MCF 10A (cell line): ENCODE measurements around the gene GNL3. TPM values are rescaled to one million over a fixed set of nuclear protein-coding genes. Genes with fewer than 3 reads are reported as not detected.

Experiments
- BruUV-seq: library from RNA; stranded (reverse); fragments of 400-500 nt; replicated peaks from 2 replicates; lab custom pipeline; 2021; lab: Mats Ljungman, UMichigan
- CTCF ChIA-PET: fragments of 300-600 bp; sonication (Branson Sonifier 250); formaldehyde crosslinking; extraction: SDS; loops from one replicate; lab custom pipeline; 2021; ENCODE audit warnings: antibody characterized with exemption, inconsistent platforms; lab: Yijun Ruan, JAX
- POLR2A ChIA-PET: fragments of 300-600, 350-650 bp; sonication (Branson Sonifier 250); formaldehyde crosslinking; extraction: SDS; loops from one replicate; lab custom pipeline; 2020; ENCODE audit warnings: antibody characterized with exemption, inconsistent platforms; lab: Yijun Ruan, JAX
- DNase-seq: peaks from one replicate; pipeline ENCODE4 v3.0.0-alpha.2; 2018; ENCODE audit not compliant: unreplicated experiment
- H3K27ac Mint-ChIP-seq: one replicate; pipeline ENCODE4 v1.8.0; 2022; ENCODE audit warnings: mild to moderate bottlenecking, low read depth, mixed read lengths; ENCODE audit not compliant: unreplicated experiment
- H3K27me3 Mint-ChIP-seq: one replicate; pipeline ENCODE4 v1.8.0; 2022; ENCODE audit warnings: mixed read lengths; ENCODE audit not compliant: insufficient read depth, unreplicated experiment
- H3K36me3 Mint-ChIP-seq: one replicate; pipeline ENCODE4 v1.8.0; 2022; ENCODE audit warnings: mild to moderate bottlenecking, moderate library complexity, mixed read lengths; ENCODE audit not compliant: insufficient read depth, unreplicated experiment
- H3K4me1 Mint-ChIP-seq: one replicate; pipeline ENCODE4 v1.8.0; 2022; ENCODE audit warnings: mixed read lengths; ENCODE audit not compliant: insufficient read depth, unreplicated experiment
- H3K4me3 Mint-ChIP-seq: one replicate; pipeline ENCODE4 v1.8.0; 2022; ENCODE audit warnings: mild to moderate bottlenecking, moderate library complexity, mixed read lengths; ENCODE audit not compliant: unreplicated experiment
- H3K9me3 Mint-ChIP-seq: one replicate; pipeline ENCODE4 v1.8.0; 2022; ENCODE audit warnings: mixed read lengths; ENCODE audit not compliant: unreplicated experiment
- intact Hi-C: fragments of 100-400 bp; cut with micrococcal nuclease; formaldehyde crosslinking; loops from 2 replicates; pipeline ENCODE4 v1.14.1; 2022
- total RNA-seq: library from RNA; stranded (reverse); gene quantifications from 2 replicates; pipeline ENCODE4 v1.2.3, GENCODE V29; 2022
- TF ChIP-seq, protein P1 (sequence below): fragments of 200-600 bp; IDR thresholded peaks from one replicate; pipeline ENCODE4 v1.8.0; 2022; ENCODE audit warnings: antibody characterized with exemption, mild to moderate bottlenecking; ENCODE audit not compliant: unreplicated experiment

Gene GNL3
- total RNA-seq, 1 experiment from 2014 or later: 200 TPM

DNA sequence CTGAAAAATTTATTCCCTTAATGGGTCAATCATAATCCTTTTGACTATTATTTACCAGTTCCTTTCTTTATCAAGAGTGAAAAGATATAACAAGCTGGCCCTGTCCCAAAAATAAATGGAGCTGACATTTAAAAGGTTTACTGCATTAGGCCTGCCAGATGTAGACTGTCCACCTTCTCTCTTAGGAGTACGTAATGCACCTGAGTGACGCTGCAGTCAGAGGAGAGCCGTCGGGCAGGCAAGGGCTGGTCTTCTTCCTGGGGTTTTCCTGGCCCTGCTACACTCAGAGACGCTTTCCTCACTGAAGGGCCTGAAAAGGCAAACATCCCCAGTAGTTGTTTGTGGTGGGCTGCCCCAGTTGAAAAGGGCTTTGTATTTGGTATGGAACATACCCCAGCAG is 57.3 kb downstream of the GNL3 start:
- H3K27me3 Mint-ChIP-seq: no peaks in the 10 kb centered on the region
- BruUV-seq: no TSS peak
- H3K4me3 Mint-ChIP-seq: no peak overlapping the region
- DNase-seq: no peak
- CTCF ChIA-PET: interaction anchor here (0.7 to 1.4 kb wide), 12 partner anchors 10 to 336 kb away, joined by 3 to 14 read pairs (median 3); no protein-coding TSS in a partner anchor
- POLR2A ChIA-PET: interaction anchor here (1.5 kb wide), 1 partner anchor 20 kb away, joined by 4 read pairs; no protein-coding TSS in a partner anchor
- peaks cover 89% of the 10 kb centered on the region for H3K36me3 Mint-ChIP-seq
- TF ChIP-seq, protein P1, sequence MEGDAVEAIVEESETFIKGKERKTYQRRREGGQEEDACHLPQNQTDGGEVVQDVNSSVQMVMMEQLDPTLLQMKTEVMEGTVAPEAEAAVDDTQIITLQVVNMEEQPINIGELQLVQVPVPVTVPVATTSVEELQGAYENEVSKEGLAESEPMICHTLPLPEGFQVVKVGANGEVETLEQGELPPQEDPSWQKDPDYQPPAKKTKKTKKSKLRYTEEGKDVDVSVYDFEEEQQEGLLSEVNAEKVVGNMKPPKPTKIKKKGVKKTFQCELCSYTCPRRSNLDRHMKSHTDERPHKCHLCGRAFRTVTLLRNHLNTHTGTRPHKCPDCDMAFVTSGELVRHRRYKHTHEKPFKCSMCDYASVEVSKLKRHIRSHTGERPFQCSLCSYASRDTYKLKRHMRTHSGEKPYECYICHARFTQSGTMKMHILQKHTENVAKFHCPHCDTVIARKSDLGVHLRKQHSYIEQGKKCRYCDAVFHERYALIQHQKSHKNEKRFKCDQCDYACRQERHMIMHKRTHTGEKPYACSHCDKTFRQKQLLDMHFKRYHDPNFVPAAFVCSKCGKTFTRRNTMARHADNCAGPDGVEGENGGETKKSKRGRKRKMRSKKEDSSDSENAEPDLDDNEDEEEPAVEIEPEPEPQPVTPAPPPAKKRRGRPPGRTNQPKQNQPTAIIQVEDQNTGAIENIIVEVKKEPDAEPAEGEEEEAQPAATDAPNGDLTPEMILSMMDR: no peak
- intact Hi-C loops: loop anchor here (2.0 kb wide), 1 partner anchor 78 kb away; no protein-coding TSS in a partner anchor
- H3K9me3 Mint-ChIP-seq: no peaks in the 10 kb centered on the region
- H3K27ac Mint-ChIP-seq: no peak overlapping the region
- no peaks in the 10 kb centered on the region for H3K4me1 Mint-ChIP-seq

GRCh38 chr3:52743721-52744120 is 57.9 kb downstream of the GNL3 start:
- no peak for DNase-seq
- Mint-ChIP-seq H3K27me3 (no peaks in the 10 kb centered on the region), H3K27ac (no peak overlapping the region), H3K9me3 (no peaks in the 10 kb centered on the region), H3K36me3 (peaks cover 89% of the 10 kb centered on the region), H3K4me1 (no peaks in the 10 kb centered on the region), H3K4me3 (no peak overlapping the region)
- intact Hi-C loops: loop anchor here (2.0 kb wide), 1 partner anchor 77 kb away; no protein-coding TSS in a partner anchor
- TF ChIP-seq, protein P1: no peak
- BruUV-seq: no TSS peak
- POLR2A ChIA-PET: interaction anchor here (1.5 kb wide), 1 partner anchor 21 kb away, joined by 4 read pairs; no protein-coding TSS in a partner anchor
- CTCF ChIA-PET: interaction anchor here (0.7 to 1.4 kb wide), 10 partner anchors 15 to 336 kb away, joined by 3 to 14 read pairs (median 3); no protein-coding TSS in a partner anchor

Other genes with a start within 250 kb of the GNL3 start
- 0.12 TPM in 1 of 2 replicates, not detected in the other for gene SEMA3G, start 240.9 kb upstream of the GNL3 start, total RNA-seq
- gene TNNC1, start 232.0 kb upstream of the GNL3 start, total RNA-seq: 0.61 TPM in 2 replicates
- gene NISCH, start 230.4 kb upstream of the GNL3 start, total RNA-seq: 60.5 and 69.7 TPM in 2 replicates
- not detected in 2 replicates for gene STAB1, start 190.7 kb upstream of the GNL3 start, total RNA-seq
- gene NT5DC2, start 152.2 kb upstream of the GNL3 start, total RNA-seq: 28.9 and 36.9 TPM in 2 replicates
- 22.6 and 25.9 TPM in 2 replicates for gene UQCC5, start 149.4 kb upstream of the GNL3 start, total RNA-seq
- 49.3 and 56.9 TPM in 2 replicates for gene PBRM1, start 119 bp upstream of the GNL3 start, total RNA-seq
- gene GLT8D1, start 19.8 kb downstream of the GNL3 start, total RNA-seq: 42.2 and 48.1 TPM in 2 replicates
- gene SPCS1, start 20.1 kb downstream of the GNL3 start, total RNA-seq: 135 and 172 TPM in 2 replicates
- gene NEK4, start 84.9 kb downstream of the GNL3 start, total RNA-seq: 24.6 and 32.1 TPM in 2 replicates
- gene ITIH1, start 91.6 kb downstream of the GNL3 start, total RNA-seq: not detected in 2 replicates
- gene ITIH3, start 108.8 kb downstream of the GNL3 start, total RNA-seq: not detected in 2 replicates
- gene ITIH4, start 144.6 kb downstream of the GNL3 start, total RNA-seq: 0.58 and 2.9 TPM in 2 replicates
- gene MUSTN1, start 149.0 kb downstream of the GNL3 start, total RNA-seq: 2.3 TPM in 1 of 2 replicates, not detected in the other
- gene STIMATE, start 211.5 kb downstream of the GNL3 start, total RNA-seq: 12.0 and 12.9 TPM in 2 replicates